ENCODE results near the gene SAMD11. TPM values are rescaled to one million over a fixed set of nuclear protein-coding genes. Genes with fewer than 3 reads are reported as not detected.

The SAMD11 gene
- polyA plus RNA-seq, 6 donors from 2014 or later: 0.19 to 0.40 TPM; not detected in 4

GRCh38 chr1:907611-908451, 15.9 kb upstream of the SAMD11 start:
- Mint-ChIP-seq H3K4me3 (peak overlapping the region in 2 of 8 donors; percentile 41 to 60), H3K4me1 (peaks cover 25 to 42% (median 27%) of the 10 kb centered on the region in 3 donors), H3K36me3 (peaks cover 0 to 5% of the 10 kb centered on the region in 2 donors), H3K27ac (peak overlapping the region in 1 of 6 donors; percentile 20), H3K9me3 (peaks cover 0 to 6% (median 0%) of the 10 kb centered on the region in 7 donors), H3K27me3 (peaks cover 39 to 73% (median 48%) of the 10 kb centered on the region in 3 donors)
- ATAC-seq (ENCODE audit: low read depth in 2 of 2): no peak
- no peak for DNase-seq

- DNase-seq (no peak), ATAC-seq (ENCODE audit: low read depth in 2 of 2) (no peak)
- H3K36me3 Mint-ChIP-seq: peaks cover 0 to 5% of the 10 kb centered on the region in 2 donors
- H3K27ac Mint-ChIP-seq: no peak overlapping the region
- H3K9me3 Mint-ChIP-seq: peaks cover 0 to 6% (median 0%) of the 10 kb centered on the region in 7 donors
- H3K4me1 Mint-ChIP-seq: peaks cover 23 to 42% (median 27%) of the 10 kb centered on the region in 3 donors
- H3K4me3 Mint-ChIP-seq: no peak overlapping the region
- H3K27me3 Mint-ChIP-seq: peaks cover 40 to 74% (median 56%) of the 10 kb centered on the region in 3 donors
Observed at GRCh38 chr1:908661-909060, 15.1 kb upstream of the SAMD11 start.

- Mint-ChIP-seq H3K36me3 (peaks cover 0 to 5% of the 10 kb centered on the region in 2 donors), H3K27me3 (peaks cover 39 to 80% (median 61%) of the 10 kb centered on the region in 3 donors), H3K4me3 (no peak overlapping the region), H3K27ac (no peak overlapping the region), H3K4me1 (peaks cover 21 to 37% (median 24%) of the 10 kb centered on the region in 3 donors), H3K9me3 (peaks cover 0 to 6% (median 0%) of the 10 kb centered on the region in 7 donors)
- DNase-seq (no peak), ATAC-seq (ENCODE audit: low read depth in 2 of 2) (no peak)
Observed at GRCh38 chr1:909861-910310, 13.8 kb upstream of the SAMD11 start.

- peaks cover 0 to 5% of the 10 kb centered on the region in 2 donors for H3K36me3 Mint-ChIP-seq
- ATAC-seq (ENCODE audit: low read depth in 2 of 2) (no peak), DNase-seq (no peak)
- H3K4me3 Mint-ChIP-seq: no peak overlapping the region
- peaks cover 39 to 81% (median 61%) of the 10 kb centered on the region in 3 donors for H3K27me3 Mint-ChIP-seq
- peaks cover 17 to 32% (median 19%) of the 10 kb centered on the region in 3 donors for H3K4me1 Mint-ChIP-seq
- H3K27ac Mint-ChIP-seq: no peak overlapping the region
- H3K9me3 Mint-ChIP-seq: peaks cover 0 to 6% (median 0%) of the 10 kb centered on the region in 7 donors
Observed at GRCh38 chr1:910311-910880, 13.3 kb upstream of the SAMD11 start.

GRCh38 chr1:910881-911721, 12.6 kb upstream of the SAMD11 start:
- Mint-ChIP-seq H3K4me1 (peaks cover 11 to 25% (median 14%) of the 10 kb centered on the region in 3 donors), H3K36me3 (peaks cover 0 to 5% of the 10 kb centered on the region in 2 donors), H3K27ac (no peak overlapping the region), H3K9me3 (peaks cover 0 to 6% (median 0%) of the 10 kb centered on the region in 7 donors), H3K4me3 (no peak overlapping the region), H3K27me3 (peaks cover 41 to 81% (median 61%) of the 10 kb centered on the region in 3 donors)
- ATAC-seq (ENCODE audit: low read depth in 2 of 2): no peak
- no peak for DNase-seq

GRCh38 chr1:911875-912739, 11.6 kb upstream of the SAMD11 start:
- H3K36me3 Mint-ChIP-seq: peaks cover 0 to 5% of the 10 kb centered on the region in 2 donors
- H3K27me3 Mint-ChIP-seq: peaks cover 35 to 79% (median 53%) of the 10 kb centered on the region in 3 donors
- H3K27ac Mint-ChIP-seq: peak overlapping the region in 1 of 6 donors; percentile 51
- H3K4me3 Mint-ChIP-seq: no peak overlapping the region
- DNase-seq: no peak
- ATAC-seq (ENCODE audit: low read depth in 2 of 2): no peak
- peaks cover 0 to 6% (median 0%) of the 10 kb centered on the region in 7 donors for H3K9me3 Mint-ChIP-seq
- peaks cover 1 to 15% (median 7%) of the 10 kb centered on the region in 3 donors for H3K4me1 Mint-ChIP-seq

GRCh38 chr1:912740-913301, 10.9 kb upstream of the SAMD11 start:
- DNase-seq (no peak), ATAC-seq (ENCODE audit: low read depth in 2 of 2) (no peak)
- H3K4me1 Mint-ChIP-seq: peaks cover 0 to 10% (median 7%) of the 10 kb centered on the region in 3 donors
- peaks cover 0 to 6% (median 0%) of the 10 kb centered on the region in 7 donors for H3K9me3 Mint-ChIP-seq
- peaks cover 33 to 80% (median 53%) of the 10 kb centered on the region in 3 donors for H3K27me3 Mint-ChIP-seq
- no peak overlapping the region for H3K4me3 Mint-ChIP-seq
- peaks cover 0 to 5% of the 10 kb centered on the region in 2 donors for H3K36me3 Mint-ChIP-seq
- no peak overlapping the region for H3K27ac Mint-ChIP-seq

- Mint-ChIP-seq H3K9me3 (peaks cover 0 to 2% (median 0%) of the 10 kb centered on the region in 7 donors), H3K4me1 (peaks cover 0 to 7% (median 4%) of the 10 kb centered on the region in 3 donors), H3K27ac (no peak overlapping the region), H3K36me3 (no peaks in the 10 kb centered on the region), H3K27me3 (peaks cover 28 to 81% (median 53%) of the 10 kb centered on the region in 3 donors), H3K4me3 (no peak overlapping the region)
- DNase-seq (no peak), ATAC-seq (ENCODE audit: low read depth in 2 of 2) (no peak)
Observed at GRCh38 chr1:913491-914130, 10.1 kb upstream of the SAMD11 start.

- DNase-seq (no peak), ATAC-seq (ENCODE audit: low read depth in 2 of 2) (no peak)
- Mint-ChIP-seq H3K27ac (no peak overlapping the region), H3K4me1 (peaks cover 0 to 7% (median 4%) of the 10 kb centered on the region in 3 donors), H3K4me3 (no peak overlapping the region), H3K9me3 (peaks cover 0 to 2% (median 0%) of the 10 kb centered on the region in 7 donors), H3K27me3 (peaks cover 31 to 88% (median 58%) of the 10 kb centered on the region in 3 donors), H3K36me3 (no peaks in the 10 kb centered on the region)
Observed at GRCh38 chr1:914131-914890, 9.4 kb upstream of the SAMD11 start.

- ATAC-seq (ENCODE audit: low read depth in 2 of 2) (no peak), DNase-seq (no peak)
- Mint-ChIP-seq H3K27ac (no peak overlapping the region), H3K27me3 (peaks cover 31 to 91% (median 58%) of the 10 kb centered on the region in 3 donors), H3K36me3 (no peaks in the 10 kb centered on the region), H3K4me1 (peaks cover 0 to 7% (median 4%) of the 10 kb centered on the region in 3 donors), H3K9me3 (peaks cover 0 to 2% (median 0%) of the 10 kb centered on the region in 7 donors), H3K4me3 (no peak overlapping the region)
Observed at GRCh38 chr1:914891-915280, 8.8 kb upstream of the SAMD11 start.
